GM21723 (cell line): ENCODE measurements around the gene MAT2B.
A peak's percentile ranks its signal among the peaks of the same experiment; 100 is the strongest.

ENCODE experiments used
- ATAC-seq: cut with Tn5 transposase; IDR thresholded peaks from one replicate; pipeline ENCODE4 v1.9.1; 2021; ENCODE audit warnings: mild to moderate bottlenecking, moderate library complexity; ENCODE audit not compliant: unreplicated experiment

The MAT2B gene

DNA sequence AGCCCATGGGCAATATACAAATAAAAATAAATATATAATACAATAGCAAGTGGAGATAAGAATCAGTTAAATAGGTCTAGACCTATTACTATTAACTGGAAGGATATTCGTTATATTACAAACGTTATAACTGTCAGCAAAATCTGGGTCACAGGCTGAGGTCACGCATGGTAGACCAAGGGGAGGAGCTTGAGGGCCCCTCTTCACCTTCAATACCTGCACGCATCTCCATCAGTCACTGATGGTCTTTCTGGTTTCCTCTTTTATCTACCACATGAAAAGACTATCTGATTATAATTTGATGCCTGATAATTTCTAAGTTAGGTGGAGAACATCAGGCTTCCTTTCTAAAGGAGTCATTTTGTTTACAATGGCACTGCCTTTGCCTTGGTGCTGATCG is 43.2 kb downstream of the MAT2B start:
- no peak for ATAC-seq

DNA sequence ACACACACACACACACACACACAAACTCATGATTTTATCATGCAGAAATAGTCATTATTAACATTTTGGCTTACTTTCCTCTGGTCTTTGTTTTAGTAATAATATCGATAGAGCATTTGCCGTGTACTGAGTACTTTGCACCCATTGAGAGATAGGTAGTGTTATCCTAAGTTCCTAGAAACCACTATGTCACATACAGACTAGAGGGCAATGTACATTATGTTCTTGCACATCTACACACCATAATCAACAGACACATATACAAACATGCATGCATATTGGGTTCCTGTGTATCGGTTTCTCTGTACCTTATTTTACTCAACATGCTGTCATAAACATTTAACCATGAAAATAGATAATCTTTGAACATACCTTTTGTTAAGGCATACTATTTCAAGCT is 45.7 kb downstream of the MAT2B start:
- ATAC-seq: no peak

DNA sequence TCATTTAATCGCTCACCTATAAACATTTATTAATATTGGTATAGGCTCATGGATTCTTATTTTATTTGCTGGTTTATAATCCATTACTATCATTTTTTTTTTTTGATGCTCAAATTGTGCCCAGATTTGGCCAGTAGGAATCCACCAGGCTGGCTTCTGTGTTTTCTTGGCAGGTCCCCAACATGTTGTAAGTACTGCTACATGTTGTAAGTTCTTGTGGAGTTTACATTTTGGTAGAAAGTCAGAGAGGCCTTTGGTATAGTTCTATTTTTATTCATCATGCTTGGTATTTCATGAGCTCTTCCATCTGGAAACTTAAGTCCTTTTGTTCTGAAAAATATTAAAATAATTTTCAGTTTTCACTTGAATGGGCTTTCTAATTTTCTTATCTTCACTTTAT is 47.1 kb downstream of the MAT2B start:
- no peak for ATAC-seq

GRCh38 chr5:163561339-163561738 is 55.9 kb downstream of the MAT2B start:
- no peak for ATAC-seq

DNA sequence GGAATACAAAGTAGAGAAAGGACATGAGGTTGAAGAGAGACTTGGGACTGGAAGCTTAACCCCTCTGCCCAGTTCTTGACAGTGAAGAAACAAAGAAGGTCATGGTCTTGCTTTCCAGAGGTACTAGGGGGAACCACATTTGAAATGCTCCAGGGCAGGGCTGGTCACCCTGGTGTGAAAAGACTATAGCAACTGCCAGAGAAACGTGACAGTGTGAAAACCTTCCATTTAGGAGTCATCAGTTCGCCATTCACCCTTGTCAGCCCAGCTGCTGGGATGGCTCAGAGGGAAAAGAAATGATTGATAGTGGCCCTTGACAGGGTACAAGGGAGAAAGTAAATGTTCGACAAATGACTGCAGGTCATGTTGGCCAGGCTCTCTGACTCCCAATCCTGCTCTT is 56.7 kb downstream of the MAT2B start:
- no peak for ATAC-seq

DNA sequence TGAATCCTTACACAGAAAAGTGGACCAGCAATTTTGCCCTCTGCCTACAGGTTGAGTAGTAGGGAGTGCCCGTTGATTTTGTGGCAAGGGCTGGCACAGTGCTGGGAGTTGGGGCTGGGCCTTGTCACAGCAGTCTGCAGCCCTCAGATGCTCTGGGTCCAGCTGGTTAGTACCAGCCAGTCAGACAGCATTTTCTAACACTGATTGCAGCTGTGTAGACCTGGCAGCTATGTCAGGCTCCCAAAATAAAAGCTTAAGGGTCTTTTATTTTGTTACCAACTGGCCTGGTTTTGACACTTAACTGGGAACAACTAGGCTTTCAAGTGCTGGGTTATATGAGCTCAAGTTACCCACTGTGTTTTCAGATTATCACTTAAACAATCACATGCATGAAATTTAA is 57.7 kb downstream of the MAT2B start:
- no peak for ATAC-seq

GRCh38 chr5:163563880-163564279 is 58.5 kb downstream of the MAT2B start:
- ATAC-seq: no peak

- peak; percentile 52 for ATAC-seq
Observed at GRCh38 chr5:163564321-163564938, 59.0 kb downstream of the MAT2B start.

DNA sequence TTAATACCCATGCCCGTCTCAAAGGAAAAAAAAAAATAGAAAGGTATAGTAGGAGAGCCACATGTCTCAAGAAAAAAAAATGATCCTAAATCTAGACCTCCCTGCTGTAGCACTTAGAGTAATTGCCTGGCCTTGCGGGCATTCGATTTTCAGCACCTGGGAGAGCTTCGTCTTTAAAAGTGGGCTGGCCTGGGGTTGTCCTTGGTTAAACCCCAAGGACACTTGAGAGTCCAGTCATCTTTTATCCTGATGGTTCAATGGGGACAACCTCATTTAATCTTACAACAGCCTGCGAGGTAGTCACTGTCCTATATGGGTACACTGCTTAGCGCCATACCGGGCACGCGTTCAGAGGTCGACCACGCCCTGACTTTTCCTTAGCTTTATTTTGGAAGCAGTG is 60.1 kb downstream of the MAT2B start:
- ATAC-seq: no peak

DNA sequence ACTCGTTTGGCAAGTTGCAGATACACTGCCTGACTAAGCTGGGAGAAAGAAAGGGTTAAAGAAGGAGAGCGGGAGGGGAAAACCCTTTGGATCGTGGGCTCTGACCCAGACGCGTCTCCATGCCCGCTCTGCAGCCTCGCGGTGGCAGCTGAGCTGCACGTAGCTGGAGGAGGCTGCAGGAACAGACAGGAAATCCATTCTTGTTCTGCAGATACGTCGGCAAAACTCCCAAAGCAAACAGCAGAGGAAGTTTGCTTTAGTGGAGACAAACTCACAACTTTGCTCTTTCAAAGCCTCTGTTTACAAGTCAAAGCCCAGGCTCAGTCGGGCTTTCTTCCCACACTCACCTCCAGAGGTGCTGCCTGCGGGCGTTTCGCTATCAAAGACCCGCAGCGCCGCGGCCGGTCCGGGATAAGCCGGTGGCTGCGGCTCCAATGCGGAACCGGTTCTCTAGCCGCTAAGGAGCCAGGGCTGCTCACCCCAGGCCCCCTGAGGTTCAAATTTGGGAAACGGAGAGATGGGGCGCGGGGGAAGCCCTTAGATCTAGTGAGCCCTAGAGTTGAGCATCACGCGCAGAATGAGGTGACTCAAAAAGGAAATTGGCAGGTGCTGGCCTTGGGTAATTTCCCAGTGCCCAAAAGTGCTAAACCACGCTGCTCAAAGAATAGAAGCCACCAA is 60.7 kb downstream of the MAT2B start:
- ATAC-seq: peak; percentile 77

GRCh38 chr5:163566678-163567077 is 61.3 kb downstream of the MAT2B start:
- no peak for ATAC-seq

DNA sequence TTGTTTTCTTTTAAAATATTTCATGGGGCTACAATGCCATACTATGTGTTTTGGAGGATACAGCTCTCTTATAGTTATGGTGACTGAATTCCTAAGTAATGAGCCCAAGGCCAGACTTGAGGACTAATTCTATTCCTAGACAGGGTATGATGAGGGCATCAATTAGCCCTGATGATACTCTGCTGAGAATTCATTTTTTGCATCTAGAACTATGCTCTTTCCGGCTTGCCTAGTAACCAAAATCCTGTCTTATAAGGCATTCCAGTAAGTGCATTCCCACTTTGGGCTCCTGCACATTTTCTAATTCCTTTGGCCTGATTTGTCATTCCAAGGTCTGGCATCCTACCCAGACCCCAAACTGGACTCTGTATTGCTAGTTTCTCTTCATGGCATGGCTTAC is 62.4 kb downstream of the MAT2B start:
- ATAC-seq: no peak
